NCI-H345 treated with DMSO at 0.1 percent for 48 hours (cell line): ENCODE results near the gene BCR.

Experiments
- DNase-seq: peaks from one replicate; lab custom pipeline; 2025; ENCODE audit not compliant: unreplicated experiment; lab: John Stamatoyannopoulos, UW

BCR gene

DNA sequence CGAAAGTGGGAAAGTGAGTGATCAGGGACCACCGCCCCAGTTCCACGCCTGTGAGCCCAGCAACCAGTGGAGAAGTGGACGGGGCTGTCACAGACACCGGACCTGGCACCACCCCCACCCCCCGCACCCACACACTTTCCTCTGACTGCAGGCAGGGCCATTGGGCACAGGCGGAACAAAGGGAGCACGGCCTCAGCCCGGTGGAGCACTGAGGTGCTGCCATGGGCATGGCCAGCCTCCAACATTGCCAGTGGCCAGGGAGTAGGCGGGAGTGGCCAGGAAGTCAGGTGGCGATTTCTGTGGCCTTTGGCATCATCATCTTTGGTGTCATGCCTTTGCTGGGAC is 78.5 kb downstream of the BCR start:
- DNase-seq, result no peak

DNA sequence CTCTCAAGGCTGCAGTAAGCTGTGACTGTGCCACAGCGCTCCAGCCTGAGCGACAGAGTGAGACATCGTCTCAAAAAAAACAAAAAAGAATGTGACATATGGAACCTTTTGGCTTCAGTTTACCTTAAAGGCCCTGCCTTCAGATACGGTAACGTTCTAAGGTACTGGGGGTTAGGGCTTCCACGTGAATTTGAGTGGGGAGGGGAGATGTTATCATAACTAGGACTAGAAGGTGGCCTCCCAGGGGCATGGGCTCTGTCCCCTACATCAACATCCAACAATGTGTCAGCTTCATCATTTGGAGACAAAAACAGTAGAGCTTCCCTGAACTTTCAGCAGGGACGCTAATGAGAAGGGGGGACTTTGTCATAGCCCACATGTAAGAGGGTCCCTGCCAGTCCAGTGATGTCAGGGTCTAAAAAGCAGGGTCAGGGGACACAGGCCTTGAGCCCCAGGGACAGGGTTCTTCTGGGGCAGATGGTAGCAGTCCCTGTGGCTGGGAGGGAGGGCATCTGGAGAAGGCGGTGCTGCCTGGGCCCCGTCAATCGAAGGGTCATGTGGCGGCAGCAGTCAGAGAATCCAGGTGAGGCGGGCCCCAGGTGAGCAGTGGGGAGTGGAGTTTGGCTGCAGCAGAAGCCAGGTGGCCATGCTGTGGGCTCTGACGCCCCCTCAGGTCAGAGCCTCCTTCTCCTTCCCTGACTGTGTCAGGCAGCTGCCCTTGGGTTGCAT is 79.8 kb downstream of the BCR start:
- no peak for DNase-seq

DNA sequence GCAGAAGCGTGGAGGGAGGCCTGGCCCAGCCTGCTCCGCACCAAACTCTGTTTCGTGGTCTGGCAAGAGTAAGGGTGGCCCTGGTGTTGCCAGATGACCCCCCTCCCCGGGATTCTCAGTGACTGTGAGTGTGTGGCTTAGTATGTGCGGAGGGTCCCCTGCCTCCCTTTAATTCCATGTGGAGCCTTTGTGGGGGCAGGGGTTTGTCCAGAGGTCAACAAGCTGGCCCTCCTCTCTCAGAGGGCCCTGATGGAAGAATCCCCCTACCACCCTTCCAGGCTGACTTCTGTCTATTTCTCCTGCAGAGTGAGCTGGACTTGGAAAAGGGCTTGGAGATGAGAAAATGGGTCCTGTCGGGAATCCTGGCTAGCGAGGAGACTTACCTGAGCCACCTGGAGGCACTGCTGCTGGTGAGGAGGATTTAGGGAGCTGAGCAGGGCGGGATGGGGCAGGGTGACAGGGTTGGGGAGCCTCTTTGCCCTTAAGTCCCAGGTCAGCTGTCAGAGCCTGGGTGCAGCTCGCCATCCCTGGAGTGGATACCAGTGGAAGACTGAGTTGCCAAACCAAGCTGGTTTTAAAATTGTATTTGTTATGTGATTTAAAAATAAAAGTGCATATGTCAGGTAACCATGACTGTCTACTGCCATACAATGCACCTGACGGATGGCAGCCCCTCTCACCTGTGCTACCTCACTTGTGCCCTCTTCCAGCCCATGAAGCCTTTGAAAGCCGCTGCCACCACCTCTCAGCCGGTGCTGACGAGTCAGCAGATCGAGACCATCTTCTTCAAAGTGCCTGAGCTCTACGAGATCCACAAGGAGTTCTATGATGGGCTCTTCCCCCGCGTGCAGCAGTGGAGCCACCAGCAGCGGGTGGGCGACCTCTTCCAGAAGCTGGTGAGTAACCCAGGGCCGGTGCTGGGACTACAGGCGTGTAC is 80.6 kb downstream of the BCR start:
- no peak for DNase-seq

DNA sequence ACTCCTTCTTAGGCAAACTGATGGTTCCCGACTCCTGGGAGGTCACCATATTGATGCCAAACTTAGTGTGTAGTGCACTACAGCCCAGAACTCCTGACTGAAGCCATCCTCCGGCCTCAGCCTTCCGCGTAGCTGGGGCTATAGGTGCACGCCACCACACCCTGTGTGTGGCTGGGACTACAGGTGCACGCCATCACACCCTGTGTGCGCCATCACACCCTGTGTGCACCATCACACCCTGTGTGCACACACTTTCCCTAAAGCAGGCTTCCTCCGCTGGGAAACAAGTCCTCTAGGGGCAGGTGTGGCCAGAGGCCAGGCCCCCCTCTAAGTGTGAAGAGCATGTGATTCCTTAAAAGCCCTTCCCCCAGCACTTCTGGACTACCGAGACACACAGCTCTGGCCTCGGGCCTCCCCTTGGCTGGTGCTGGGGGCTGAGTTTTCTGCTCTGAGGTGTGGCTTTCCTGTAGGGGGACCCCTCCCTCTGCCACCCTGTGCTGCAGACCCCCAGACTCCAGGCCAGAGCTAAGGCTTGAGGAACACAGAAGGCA is 81.7 kb downstream of the BCR start:
- DNase-seq, result no peak

DNA sequence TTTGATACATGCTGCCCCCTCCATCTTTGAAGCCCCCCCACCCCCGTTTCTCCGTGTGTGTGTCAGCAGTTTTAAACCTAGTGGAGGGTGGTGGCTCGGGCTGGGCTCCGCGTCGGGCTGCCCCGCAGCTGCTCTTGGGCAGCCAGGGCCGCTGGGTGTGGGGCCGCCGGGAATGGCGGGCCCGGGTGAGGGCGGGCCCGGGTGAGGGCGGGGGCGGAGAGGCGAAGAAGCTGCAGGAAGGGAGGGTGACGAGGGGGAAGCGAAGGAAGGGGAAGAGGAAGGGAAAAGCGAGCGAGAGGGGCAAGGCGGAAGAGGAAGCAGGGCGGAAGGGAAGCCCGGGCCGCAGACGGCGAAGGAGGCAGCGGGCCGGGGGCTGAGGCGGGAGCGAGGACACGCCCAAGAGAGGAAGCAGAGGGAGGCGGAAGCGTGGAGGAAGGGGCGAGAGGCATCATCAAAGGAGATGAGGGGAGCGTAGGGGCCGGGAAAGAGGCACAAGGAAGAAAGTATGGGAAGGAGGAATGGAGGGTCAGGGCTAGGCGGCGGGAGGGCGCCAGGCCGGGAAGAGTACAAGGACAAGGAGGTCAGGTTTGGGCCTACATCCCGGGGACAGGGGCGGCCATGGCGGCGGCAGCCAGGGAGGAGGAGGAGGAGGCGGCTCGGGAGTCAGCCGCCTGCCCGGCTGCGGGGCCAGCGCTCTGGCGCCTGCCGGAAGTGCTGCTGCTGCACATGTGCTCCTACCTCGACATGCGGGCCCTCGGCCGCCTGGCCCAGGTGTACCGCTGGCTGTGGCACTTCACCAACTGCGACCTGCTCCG is 82.4 kb downstream of the BCR start:
- DNase-seq, result no peak

DNA sequence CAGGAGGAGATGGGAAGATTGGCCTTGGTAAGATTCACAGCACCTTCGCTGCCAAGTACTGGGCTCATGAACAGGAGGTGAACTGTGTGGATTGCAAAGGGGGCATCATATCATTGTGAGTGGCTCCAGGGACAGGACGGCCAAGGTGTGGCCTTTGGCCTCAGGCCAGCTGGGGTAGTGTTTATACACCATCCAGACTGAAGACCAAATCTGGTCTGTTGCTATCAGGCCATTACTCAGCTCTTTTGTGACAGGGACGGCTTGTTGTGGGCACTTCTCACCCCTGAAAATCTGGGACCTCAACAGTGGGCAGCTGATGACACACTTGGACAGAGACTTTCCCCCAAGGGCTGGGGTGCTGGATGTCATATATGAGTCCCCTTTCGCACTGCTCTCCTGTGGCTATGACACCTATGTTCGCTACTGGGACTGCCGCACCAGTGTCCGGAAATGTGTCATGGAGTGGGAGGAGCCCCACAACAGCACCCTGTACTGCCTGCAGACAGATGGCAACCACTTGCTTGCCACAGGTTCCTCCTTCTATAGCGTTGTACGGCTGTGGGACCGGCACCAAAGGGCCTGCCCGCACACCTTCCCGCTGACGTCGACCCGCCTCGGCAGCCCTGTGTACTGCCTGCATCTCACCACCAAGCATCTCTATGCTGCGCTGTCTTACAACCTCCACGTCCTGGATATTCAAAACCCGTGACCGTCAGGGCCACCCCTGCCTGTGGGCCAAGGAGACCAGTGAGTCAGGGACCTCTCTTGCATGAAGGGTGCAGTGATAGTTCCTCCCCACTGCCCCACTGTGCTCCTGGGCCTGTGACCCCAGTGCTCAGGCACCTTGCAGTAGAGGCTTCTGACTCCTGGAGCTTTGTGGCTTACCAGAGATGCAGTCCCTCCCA is 83.6 kb downstream of the BCR start:
- DNase-seq, result no peak

DNA sequence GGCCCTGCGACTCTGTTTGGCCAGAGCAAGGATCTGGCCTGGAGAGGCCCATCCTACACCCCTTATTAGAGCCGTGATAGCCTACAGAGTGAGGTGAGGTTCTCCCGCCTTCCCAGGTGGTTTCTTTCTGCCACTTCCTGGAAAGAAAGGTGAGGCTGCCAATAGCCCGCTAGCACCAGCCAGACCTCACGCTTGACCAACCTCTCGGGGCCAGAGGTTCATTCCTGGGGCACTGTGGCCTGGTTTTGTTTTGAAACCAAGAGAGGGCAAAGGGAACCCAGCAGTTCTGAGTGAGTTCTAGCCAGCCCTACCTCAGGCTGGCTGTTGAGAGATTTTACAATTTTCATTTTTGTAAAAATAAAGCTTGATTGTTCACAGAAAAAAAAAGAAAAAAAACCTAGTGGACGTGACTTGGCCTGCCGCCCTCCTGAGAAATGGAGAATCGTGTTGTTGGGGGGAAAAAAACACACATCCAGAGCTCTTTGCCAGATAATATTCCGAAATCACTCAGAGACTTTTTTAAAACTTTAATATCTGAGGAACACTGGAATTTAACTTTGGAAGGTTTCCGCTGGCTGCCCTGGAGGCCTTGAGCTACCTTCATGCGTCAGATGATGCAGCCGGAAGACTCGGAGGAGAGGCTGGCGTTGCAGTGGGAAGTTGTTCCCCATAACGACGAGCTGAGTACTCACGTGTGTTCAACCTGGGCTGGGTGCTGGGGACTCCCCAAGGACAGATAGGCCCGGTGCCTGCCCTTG is 84.5 kb downstream of the BCR start:
- no peak for DNase-seq

DNA sequence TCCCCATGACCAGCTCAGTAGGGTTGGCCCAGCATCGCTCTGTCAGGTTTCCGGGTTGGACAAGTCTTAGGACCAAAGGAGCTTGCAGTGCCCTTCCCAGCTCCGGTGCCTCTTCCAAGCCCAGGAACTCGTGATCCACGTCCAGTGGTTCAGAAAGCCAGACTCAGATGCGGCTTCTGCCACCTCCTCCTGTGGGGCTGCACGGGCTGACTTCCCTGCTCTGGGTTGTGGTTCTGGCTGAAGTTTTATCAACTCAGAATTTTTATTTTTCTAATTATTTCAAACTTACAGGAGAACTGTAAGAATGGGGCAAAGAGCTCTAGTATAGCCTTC is 85.0 kb downstream of the BCR start:
- DNase-seq, result no peak

DNA sequence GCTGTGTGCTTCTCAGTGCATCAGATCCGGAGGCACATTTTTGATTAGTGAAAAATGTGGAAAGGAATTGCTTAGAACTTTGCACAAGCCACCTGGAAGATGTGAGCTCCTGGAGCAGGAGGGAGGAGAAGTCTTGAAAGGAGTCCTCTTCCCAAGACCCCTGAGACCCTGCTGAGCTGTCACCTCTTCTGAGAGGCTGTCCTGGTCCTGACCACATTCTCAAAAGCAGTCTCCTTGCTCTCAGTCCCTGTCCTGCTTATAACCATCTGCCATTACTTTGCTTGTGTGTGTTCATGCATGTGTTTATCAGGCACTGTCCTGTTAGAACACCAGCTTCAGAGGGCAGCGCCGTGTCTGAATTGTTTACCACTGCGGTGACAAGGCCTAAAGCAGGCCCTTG is 86.5 kb downstream of the BCR start:
- DNase-seq, result no peak

DNA sequence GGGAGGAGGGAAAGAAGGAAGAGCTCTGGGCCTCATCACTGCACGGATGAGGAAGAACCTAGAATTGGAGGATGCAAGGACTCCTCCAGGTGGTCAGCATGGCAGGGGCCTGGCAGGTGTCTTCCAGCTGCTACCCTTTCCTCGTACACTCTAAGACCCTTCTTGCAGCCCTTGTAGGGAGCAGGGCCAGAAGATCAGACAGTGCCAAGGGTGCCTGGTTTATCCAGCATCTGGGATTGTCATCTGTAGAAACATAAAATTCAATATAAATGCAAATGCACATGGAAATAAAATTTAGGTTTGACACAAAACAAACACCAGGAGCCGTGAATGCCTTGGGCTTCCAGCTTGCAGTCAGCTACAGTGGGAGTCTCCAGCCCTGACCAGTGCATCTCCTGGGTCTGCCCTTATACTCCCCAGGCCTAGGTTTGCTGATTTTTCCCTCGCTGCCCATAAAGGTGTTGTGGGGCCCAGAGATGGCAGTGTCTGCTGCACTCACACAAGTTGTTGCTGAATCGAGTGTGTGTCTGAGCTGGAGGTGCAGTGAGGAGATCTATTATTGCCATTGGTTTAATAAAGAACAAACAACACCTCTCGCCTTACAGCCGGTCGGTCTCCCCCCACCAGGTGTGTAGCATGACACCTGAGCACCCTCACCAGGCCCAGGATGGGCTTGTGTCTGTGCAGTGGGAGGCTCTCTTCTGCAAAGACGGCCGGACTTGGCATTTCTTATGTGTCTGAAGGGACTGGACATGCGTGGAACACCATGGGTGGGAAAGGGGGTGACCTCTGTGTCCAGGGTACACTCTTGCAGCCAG is 87.1 kb downstream of the BCR start:
- DNase-seq, result no peak

DNA sequence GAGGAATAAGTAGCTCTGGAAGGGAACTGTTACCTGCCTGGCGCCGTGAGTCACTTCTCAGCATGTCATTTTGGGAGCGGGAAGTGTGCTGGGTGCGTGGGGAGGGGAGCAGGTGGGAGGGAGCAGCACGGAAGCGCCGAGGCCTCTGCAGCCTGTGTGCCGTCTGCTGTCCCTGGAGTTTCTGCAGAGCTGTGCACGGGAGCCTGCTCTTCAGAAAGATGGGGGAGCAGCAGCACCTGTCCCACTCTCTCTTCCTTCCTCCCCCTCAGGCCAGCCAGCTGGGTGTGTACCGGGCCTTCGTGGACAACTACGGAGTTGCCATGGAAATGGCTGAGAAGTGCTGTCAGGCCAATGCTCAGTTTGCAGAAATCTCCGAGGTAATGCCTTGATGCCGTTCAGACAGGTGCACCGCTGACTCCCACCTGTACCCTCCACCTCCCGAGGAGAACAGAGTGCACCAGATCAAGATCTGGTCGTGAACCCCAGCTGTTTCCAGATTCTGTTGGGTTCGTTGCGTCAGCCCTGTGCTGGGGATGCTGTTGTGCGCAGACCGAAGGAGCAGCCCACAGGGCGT is 87.9 kb downstream of the BCR start:
- no peak for DNase-seq

DNA sequence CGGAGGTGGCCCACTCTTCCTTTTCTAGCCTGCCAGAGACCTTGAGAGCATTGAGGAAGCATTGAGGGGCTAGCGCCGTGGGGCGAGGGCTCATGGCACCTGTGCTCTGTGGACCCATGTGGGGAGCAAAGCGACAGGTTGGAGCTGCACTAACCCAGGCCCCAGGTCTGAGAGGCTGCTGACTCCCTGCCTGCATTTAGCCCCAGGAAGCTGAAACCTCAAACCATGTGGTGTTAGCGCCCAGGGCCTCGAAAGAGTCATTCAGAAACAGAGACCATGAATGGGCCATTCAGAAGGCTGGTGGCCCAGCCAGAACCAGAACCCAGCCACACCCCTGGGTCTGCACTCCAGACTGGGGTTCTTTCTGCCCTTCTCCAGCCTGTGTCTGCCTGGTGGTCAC is 88.6 kb downstream of the BCR start:
- no peak for DNase-seq

DNA sequence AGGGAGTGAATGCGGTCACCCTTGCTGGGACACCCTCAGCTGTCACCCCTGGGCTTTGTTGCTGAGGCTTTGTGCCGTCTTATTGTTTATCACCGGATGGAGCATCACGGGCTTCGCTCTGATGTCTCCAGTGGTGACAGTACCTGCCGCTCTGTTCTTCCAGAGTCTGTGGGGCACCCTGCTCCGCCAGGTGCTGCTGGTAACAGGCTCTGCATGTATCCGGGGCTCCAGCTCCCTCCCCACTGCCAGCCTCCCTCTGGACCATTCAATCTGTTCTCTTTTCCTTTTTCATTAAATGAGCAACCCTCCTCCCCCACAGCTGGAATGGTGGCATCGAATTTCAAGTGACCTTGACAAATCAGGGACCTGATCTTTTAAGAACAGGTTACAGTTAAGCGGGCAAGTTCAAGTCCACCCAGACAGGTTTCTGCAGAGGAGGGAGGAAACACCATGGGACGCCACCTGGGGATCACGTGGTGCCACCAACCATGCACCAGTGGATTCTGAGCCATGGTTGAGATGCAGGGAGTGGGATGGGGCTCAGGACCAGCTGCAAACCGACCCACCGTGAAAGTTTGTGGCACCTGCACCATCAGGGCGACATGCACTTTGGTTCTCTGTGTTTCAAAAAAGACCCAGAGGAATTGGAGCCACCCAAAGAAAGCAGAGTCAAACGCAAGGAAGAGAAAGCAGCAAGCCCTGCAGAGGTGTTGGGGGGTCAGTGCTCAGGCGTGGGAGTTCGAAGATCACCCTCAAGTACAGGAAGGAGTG is 89.3 kb downstream of the BCR start:
- DNase-seq, result no peak

DNA sequence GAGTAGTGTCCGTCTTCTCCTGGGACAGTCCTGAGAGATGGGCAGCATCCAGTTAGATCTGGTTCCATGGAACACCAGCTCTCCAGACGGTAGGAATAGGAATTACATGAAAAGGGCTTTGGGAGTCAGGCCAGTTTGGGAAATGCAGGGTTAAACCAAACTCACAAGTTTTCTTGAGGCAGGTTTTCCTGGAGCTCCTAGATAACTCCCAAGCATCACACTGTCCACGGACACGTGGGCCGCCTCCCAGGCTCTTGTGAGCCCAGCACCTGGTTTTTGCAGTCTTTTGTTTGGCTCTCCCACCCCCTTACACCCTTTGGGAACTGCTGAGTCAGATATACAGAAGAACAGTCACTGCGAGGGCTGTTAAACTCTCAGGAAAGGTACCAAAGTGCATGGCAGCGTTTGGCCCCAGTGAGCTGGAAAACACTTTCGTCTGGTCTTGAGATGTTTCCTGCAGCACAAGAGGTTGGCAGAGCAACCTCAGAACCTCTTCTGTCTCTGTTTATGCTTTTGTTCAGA is 90.0 kb downstream of the BCR start:
- DNase-seq, result no peak

DNA sequence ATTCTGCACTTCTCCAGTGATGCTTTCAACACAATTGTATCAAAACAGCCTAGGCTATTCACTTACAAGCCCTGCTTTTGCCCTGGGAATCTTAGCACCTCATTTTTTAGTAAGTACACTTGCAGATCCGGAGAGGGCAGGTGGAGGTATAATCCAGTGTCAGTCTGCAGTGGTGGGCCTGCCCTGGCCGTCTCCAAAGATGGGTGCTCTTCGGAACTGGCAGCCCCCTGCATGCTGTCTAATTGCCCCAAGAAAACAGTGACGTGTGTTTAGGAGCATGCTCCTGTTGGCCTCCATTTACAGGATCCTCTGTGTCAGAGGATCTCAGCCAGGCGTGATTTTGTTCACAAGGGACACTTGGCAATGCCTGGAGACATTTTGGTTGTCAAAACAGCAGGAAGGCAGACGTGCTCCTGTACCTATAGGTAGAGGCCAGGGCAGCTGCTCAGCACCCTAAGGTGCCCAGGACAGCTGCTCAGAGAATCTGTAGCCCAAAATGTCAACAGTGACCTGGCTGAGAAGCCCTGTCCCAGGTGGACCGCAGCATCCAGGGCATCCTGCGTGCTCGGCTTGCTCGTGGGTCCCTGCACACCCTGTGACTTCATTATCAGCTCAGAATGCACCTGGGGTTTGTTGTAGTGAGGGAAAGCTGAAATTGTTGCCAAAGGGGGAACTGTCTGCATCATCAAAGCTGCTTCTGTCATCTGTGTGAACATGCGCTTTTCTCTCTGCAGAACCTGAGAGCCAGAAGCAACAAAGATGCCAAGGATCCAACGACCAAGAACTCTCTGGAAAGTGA is 90.7 kb downstream of the BCR start:
- DNase-seq, result no peak

DNA sequence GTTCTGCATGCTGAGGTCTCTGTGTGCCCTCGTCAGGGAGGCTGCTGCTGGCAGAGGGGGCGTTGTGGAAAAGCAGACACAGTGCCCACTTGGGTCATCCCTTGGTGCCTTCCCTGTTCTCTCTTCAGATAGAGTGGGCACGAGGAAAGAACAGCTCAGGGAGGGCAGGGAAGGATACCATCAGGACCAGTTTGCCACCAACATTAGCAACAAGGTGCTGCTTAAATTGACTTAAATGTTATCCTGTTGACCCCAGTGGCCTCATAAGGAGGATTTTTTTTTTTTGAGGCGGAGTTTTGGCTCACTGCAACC is 91.2 kb downstream of the BCR start:
- DNase-seq, result no peak

DNA sequence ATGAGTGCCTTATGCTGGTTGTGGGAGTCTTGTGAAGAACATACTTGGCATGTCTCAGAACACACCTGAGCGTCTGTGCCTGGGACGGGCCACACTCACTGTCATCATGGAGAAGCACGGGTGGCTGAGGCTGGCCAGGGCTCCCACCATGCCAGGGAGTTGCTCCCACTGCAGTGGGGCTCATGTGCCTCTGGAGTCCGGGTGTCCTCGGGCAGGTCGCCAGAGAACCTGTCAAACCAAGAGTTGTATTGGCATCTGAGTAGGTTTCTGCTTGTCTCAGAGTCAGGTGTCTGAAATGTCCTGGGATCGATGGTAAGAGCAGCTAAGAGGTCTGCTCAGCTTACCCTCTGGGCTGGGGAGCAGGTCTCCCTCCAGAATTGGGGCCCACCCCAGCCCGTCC is 92.1 kb downstream of the BCR start:
- no peak for DNase-seq
